Activated CD4-positive, alpha-beta T cell treated with anti-CD3 and anti-CD28 coated beads for 24 hours (primary cell): ENCODE results near the gene TCEANC2.
"Not testable (repeated sequence)": the region's sequence is repeated elsewhere in the genome, so short reads cannot be mapped to it uniquely, and the experiment has no call there.

Source experiments
- DNase-seq, 2 donors: peaks; one replicate each; pipeline ENCODE4 v3.0.0-alpha.2; 2020; ENCODE audit warnings: low read depth in 2 of 2

Gene TCEANC2

DNA sequence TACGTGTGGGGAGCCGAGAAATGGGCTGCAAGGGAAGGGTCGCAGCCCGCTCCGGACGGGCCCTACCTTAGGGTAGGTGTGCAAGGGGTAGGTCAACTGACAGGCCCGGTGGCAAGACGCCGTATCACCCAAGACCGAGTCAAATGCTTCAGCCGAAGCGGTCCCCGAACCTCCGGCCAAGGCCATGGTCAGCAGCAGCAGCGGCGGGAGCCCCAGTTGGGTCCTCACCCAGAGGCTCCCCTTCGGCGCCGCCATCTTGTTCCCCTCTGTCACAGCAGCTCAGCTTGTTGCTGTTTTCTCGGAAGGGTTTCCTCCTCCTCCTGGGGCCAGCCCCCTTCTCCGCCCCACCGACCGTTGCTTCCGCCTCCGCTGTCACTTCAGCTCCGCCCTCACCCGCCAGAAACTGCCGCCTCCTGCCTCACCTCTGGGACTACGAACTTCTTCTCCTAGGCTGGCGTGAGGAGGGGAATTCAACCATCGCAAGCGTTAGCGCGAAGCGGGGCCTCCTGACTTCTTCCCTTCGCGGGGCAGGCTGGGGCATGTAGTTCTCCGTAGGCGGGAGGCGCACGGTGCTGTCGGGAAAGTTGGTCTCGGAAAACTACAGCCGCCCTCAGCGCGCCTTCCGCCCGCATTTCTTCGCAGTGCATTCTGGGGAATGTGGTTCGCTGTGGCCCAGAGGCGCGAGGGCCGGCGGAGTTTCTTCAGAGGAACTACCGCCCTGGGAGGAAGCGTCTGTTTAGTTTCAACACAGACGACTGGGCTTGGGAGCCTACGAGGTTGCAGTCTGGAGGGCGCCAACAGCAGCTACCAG lies at the start of gene TCEANC2, which contains the start of gene TMEM59:
TSS of gene TCEANC2 (plus strand) at position 675 of the 811 bp plus-strand sequence. CDS start 815 bp downstream, outside the sequence.
TSS of gene TMEM59 (minus strand) at position 271 of the 811 bp plus-strand sequence. CDS start at position 255, 16 bp downstream.
- peak; percentile 92 to 94 for DNase-seq

DNA sequence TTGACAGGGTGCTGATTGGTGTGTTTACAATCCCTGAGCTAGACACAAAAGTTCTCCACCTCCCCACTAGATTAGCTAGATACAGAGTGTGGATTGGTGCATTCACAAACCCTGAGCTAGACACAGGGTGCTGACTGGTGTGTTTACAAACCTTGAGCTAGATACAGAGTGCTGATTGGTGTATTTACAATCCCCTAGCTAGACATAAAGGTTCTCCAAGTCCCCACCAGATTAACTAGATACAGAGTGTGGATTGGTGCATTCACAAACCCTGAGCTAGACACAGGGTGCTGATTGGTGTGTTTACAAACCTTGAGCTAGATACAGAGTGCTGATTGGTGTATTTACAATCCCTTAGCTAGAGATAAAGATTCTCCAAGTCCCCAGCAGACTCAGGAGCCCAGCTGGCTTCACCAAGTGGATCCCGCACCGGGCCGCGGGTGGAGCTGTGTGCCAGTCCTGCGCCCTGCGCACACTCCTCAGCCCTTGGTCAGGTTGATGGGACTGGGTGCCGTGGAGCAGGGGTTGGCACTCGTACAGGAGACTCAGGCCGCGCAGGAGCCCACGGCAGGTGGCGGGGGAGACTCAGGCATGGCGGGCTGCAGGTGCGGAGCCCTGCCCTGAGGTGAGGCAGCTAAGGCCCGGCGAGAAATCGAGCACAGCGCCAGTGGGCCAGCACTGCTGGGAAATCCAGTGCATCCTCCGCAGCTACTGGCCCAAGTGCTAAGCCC lies 49.5 kb upstream of the TCEANC2 start:
- DNase-seq: not testable (repeated sequence)

DNA sequence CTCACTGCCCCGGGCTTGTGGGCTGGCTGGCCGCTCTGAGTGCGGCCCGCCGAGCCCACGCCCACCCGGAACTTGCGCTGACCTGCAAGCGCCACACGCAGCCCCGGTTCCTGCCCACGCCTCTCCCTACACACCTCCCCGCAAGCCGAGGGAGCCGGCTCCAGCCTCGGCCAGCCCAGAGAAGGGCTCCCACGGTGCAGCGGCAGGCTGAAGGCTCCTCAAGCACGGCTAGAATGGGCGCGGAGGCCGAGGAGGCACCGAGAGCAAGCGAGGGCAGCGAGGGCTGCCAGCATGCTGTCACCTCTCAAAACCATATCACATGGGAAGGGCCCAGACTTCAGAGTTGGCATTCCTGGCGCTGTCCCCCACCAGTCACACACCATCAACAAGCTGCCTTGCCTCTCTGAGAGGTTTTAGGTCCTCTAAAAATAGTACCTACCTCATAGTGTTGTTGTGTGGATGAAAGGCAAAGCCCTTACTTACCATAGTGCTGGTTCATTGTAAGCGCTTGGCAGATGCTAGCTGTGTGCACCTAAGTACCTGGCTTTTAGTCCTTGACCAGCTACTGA lies 48.8 kb upstream of the TCEANC2 start:
- no peak for DNase-seq

DNA sequence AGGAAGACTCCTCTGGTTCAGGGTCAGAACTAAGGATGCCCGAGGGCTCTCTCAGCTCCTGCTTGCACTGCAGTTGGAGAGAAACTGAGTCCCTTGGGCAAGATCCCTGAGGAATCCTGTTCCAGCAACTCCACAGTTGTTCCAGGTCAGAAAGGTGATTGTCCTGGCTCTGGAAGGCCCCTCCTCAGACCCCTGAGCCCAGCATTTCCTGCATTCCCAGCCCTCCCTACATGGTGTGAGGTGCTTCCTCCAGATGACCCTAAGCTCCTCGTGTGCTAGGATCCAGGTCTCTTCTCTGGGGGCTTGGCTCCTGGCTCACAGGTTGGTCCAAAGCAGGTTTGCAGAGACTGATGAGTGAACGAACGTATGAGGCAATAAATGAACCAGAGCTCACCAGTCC lies 46.9 kb upstream of the TCEANC2 start:
- DNase-seq: no peak

DNA sequence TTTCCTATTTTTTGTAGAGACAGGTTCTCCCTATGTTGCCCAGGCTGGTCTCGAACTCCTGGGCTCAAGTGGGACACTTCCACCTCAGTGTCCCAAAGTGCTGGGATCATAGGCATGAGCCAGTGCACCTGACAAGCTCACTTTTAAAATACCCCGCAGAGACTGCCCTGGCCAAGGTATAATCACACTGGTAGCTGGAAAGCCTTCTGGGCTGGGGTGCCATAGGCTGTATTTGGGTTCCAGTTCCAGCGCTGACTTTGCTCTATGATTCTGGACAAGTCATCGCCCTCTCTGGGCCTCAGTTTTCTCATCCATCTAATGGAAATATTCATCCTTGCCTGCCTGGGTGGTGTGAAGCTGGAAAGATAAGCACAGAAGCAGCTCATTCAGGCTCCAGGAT lies 45.8 kb upstream of the TCEANC2 start:
- DNase-seq: no peak

DNA sequence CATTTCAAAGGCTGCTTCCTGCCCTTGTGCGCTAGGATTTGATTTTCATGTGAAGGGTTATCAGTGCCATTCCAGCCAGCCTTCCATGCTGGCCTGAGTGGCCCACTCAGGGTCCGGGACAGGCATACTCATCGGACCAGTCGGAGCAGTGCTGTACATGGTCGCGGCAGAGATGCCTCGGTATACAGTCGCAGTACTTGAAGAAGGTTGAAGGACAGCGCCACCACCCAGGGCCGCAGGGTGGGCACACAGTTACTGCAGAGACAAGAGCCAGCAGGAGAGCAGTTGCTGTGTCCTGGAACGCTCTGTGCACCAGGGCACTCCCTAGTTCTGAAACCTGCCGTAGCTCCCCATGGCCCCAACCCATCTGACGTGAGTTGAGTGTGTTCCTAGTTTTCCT lies 44.5 kb upstream of the TCEANC2 start:
- no peak for DNase-seq

DNA sequence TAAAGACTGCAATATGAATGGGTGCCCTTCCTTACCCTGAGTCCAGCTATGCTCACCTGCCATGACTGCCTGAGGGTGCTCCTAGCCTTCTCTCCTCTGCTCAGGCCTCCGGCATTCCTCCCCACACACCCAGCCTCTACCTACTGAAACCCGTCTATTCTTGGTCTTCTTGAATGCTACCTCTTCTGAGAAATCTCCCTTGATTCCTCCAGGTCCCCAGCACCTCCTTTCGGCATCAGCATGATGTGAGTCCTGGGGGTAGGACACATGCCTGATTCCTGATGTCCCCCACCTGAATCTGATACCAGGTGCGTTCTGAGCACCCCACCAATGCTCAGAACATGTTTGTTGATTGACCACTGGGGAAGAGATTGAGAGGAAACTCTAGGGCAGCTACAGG lies 44.0 kb upstream of the TCEANC2 start:
- no peak for DNase-seq

DNA sequence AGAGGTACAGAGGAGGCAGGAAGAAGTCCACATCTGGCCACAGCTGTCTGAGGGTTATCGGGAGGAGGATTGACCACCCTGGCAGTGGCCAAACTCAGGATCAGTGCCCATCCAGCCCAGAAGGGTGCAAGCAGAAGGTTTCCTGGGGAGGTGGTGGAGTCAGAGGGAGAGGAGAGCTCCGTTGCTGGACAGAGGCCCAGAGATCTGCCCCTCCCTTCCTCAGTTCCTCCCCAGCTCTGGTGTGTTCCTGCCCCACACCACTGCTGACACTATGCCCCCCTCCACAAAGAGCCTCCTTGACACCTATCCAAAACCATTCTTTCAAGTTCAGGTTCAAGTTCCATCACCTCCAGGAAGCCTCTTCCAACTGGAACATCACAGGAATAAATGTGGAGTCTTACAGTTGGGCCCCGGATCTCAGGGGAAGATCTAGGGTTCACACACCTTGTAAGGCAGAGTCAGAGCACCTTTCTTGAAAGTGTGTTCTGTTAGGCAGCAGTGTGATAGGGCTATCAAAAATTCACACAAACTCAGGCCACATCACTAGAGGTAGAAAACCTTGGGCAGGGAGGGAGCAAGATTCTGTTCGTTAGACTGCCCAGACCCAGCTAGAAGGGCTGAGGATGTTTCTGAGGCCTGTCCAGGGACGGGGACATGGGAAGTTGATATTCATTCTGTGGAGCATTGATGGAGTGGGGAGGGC lies 42.8 kb upstream of the TCEANC2 start:
- DNase-seq: no peak

DNA sequence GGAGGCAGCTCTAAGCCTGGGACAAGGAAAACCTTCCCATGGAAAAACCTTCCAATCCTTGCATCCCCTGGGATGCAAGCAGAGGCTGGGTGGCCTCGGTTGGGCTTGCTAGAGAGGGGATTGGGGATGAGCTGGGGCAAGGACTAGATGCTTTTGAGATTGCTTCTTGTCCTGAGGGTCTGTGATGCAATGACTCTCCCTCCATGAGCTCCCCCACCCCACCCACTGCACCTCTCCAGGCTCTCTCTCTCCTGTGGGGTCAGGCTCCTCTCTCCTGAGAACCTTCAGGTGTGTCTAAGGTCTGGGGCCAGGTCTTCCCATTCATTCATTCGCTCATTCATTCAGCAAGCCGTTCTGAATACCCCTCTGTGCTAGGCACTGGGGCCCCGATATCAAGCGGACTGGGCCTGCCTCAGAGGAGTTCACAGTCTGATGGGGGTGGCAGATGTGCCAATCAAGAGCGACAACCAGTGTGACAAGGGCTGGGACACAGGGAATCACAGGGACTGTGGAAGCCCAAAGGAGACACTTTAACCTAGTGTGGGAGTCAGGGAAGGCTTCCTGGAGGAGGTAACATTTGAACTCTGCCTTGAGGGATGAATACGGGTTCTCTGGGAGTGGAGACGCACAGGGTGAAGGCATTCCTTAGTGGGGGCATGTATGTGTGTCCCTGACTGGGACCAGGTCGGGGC lies 41.9 kb upstream of the TCEANC2 start:
- no peak for DNase-seq

DNA sequence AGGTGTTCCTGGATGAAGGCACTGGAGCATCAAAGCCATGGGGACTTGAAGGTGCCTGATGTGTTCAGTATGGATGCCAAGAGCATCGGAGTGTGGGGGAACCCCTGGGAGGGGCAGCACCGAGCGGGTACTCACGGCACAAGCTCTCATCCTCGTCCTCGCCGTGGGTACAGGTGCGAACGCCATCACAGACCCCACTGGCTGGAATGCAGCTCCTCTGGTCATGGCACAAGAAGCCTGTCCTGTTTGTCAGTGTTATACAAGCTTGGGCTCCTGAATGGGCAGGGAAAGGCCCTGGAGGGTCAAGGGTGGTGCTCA lies 41.4 kb upstream of the TCEANC2 start:
- DNase-seq: no peak

DNA sequence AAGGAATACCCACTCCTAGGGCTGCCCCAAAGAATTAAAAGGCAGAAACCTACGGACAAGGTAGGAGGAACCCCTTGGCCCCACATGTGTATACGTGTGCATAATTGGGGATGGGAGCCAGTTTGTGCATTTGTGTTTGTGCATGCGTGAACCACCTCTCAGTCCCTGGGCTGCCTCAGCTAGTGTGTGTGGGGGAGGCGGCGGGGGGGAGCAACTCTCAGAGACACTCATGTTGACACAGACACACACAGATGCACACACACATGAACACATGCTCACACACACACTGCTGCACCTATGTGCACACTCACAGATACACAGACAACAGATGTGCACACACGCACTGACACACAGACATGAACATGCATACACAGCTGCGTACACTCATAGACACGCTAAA lies 40.5 kb upstream of the TCEANC2 start:
- no peak for DNase-seq

DNA sequence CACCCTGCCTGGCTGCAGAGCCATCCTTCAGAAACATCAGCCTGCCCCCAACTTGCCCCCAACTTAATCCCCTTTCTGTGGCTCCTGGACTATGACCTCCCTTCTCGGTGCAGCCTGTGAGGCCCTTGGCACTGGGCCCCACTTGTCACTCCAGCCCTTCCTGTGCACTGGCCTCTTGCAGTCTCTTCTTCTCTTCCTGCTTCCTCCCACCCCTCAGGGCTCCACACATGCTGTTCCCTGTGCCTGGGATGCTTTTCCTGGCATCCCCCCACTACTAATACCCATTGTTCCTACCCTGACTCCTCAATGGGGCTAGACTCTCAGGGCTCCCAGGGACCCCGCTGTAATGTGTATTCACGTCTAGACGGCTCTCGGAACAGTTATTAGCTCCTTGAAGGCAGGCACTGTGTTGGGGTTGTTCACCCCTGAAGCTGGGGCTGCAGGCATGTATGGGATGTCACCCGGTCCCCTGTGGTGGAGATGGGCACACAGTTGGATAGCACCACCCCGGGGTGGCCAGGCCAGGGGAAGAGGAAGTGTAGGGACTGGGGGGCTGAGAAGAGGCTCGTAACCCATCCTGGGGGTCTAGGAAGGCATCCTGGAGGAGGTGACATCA lies 39.9 kb upstream of the TCEANC2 start:
- no peak for DNase-seq

DNA sequence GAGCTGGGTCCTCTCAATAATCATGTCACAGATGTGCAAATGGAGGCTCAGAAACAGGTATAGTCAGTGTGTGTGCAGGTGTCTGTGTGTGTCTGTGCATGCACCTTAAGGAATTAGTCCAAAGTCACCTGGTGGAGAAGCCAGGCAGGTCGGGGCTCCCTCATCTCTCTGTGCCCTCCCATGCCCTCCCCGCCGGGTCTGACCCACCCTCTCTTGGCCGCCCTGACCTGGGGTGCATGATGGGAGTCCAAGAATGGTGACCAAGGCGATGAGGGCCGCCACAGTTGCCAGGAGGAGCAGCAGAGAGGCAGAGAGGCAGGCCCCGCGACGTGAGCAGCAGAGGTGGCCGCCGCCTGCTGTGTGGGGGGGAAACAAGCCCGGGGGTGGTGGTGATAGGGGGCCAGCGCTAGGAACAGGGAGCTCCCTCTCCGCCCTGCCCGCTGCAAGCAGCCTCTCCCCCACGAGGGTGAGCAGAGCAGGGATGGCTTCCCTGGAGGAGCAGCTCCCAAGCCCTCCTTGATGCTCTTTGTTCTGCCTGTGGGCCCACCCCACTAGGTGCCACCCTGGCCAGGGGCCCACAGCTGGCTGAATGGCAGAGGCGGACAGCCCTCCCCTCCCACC lies 39.3 kb upstream of the TCEANC2 start:
- DNase-seq: no peak

DNA sequence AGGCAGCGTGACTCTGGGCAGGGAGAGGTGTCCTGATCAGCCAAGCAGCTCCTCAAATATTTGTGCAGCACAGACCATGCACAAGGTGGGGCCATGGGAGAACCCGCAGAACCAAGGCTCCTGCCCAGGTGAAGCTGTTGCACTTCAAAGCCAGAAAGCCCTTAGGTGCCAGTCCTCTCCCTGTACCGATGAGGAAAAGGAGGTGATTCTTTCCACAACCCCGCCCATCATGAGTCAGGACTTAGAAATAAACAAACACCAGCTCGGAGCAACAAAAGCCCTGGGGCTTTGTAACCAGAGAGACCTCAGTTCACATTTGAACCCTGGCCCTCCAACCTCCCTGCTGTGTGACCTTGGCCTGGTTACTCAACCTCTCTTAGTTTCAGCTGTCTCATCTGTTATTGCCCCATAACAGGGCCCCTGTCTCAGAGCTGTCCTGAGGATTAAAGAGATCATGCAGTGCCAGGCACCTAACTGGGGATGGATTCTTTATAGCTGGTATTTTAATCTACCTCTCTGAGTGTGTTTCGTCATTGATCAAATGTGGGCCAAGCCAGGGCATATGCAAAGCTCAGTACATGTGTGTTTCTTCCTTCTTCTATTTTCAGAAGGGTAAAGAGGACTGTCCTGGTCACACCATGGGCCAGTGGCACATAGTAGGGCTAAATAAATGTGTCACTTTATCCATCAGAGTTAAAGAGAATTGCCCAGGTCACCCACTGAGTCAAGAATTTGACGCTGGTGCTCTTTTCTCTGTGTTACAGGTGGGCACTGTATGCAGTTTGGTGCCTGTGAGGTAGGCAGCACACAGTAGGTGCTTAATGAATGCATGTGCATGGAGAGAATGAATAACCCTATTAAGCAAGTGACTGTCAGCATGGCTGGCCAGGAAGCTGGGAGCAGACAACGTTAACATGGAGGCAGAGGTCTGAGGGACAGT lies 36.8 kb upstream of the TCEANC2 start:
- DNase-seq: no peak

DNA sequence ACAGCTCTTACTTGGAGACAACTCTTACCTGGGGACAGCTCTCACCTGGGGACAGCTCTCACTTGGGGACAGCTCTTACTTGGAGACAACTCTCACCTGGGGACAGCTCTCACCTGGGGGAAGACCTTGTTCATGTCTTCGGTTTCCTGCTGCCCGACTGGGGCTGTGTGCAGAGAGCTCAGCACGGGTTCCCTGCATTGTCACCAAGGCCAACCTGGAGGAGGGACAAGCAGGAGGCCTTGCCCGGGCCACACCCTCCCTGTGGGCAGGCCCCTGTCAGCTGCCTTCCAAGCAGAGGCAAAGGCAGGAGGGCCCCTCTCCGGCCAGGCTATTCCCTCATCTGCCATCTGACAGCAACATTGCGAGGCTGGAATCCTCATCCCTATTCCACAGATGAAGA lies 35.4 kb upstream of the TCEANC2 start, which contains the start of gene LDLRAD1:
TSS of gene LDLRAD1 (minus strand) at position 208 of the 400 bp plus-strand sequence. CDS start at position 134, 74 bp downstream.
- DNase-seq: no peak

DNA sequence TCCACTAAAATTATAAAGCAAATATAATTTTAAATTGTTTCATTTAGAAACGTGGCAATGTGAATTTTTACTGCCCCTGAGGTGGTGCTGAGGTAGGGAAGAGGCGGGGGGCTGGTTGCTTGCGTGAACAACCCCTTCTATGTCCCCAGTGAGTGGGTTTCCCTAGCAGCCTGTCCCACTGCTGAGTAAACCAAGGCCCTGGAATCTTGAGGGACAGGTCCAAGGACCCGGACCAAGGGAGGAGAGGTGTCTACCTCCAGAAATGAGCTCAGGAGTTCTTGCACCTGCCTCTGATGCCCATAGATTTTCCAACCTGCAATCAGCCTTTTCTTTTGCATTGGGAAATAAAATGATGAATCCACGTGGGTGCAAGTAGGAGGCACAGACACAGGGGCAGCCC lies 34.8 kb upstream of the TCEANC2 start:
- no peak for DNase-seq

DNA sequence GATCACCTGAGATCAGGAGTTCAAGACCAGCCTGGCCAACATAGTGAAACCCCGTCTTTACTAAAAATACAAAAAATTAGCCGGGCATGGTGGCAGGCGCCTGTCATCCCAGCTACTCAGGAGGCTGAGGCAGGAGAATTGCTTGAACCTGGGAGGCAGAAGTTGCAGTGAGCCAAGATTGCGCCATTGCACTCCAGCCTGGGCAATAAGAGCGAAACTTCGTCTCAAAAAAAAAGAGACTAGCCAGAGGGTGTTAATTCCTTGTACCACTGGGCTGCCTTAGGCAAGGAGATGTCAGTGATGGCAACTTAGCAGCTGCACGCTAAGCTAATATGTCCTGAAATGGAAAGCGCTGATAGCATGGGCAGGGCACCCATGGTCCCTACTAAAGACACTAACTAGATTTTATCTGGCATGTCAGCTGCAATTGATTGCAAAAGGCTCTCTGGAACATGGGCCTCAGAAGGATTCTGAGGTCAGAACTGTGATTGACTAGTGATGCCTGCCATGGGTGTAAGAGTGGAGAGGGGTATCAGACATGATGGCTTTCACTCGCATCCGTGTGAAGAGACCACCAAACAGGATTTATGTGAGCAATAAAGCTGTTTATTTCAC lies 33.7 kb upstream of the TCEANC2 start:
- DNase-seq: not testable (repeated sequence)

DNA sequence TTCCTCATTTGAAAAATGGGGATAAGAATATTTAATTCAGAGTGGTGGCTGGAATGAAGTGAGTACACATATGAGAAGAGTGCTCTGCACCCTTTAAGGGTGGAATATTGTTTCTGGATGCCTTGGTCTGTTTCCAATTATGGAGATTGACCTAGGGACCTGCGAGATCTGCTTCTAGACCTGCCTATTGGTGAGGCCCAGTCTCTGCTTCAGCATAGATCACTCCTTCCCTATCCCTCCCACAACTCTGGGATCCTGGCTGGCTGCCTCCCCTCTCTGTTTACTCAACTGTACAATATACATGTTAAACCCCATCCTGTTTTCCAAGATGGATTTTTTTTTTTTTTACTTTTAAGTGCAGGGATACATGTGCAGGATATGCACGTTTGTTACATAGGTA lies 29.1 kb upstream of the TCEANC2 start:
- DNase-seq: no peak

DNA sequence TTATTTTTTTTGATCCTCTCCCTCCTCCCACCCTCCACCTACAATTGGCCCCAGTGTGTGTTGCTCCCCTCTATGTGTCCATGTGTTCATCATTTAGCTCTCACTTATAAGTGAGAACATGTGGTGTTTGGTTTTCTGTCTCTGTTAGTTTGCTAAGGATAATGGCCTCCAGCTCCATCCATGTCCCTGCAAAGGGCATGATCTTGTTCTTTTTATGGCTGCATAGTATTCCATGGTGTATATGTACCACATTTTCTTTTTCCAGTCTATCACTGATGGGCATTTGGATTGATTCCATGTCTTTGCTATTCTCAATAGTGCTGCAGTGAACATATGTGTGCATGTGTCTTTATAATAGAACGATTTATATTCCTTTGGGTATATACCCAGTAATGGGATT lies 28.6 kb upstream of the TCEANC2 start:
- not testable (repeated sequence) for DNase-seq
